HG03558 (cell line): ENCODE results near the gene DLGAP1.

ENCODE experiments used
- ATAC-seq: cut with Tn5 transposase; IDR thresholded peaks from one replicate; pipeline ENCODE4 v1.9.1; 2021; ENCODE audit warnings: moderate number of reproducible peaks; ENCODE audit not compliant: unreplicated experiment; ENCODE audit errors: extremely low read depth

The DLGAP1 gene

DNA sequence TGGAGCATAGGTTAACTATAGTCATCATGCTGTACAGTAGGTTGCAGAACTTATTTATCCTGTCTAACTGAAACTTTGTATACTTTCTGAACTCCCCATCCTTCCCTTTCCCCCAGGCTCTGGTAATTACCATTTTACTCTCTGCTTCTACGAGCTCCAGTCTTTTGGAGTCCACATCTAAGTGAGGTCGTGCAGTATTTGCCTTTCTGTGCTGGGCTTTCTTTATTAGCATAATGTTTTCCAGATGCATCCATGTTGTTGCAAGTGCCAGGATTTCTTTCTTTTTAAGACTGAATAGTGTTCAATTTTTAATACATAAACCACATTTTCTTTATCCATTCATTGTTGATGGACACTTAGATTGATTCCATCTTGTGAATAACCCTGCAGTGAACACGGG, 541.0 kb downstream of the DLGAP1 start:
- ATAC-seq, result no peak

DNA sequence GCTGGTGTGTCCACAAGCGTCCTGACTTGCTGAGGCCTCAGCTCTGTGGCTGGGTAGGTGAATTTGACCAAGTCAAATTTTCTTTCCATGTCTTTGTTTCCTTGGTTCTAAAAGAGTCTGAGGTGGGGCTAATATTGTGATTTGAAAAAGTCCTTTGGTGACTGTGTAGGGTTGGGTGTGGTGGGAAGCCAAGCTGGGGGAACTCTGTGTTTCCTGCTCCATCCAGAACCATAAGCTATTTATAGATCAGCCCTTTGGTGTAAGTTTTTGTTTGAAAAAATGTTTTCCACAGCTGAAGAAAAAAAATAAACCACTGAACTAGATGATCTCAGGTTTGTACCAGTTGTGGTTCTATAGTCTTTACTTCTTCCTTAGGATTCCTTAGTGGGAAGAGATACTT, 542.4 kb downstream of the DLGAP1 start:
- ATAC-seq, result no peak

GRCh38 chr18:3911413-3911812, 543.7 kb downstream of the DLGAP1 start:
- no peak for ATAC-seq

GRCh38 chr18:3910512-3910911, 544.6 kb downstream of the DLGAP1 start:
- no peak for ATAC-seq

DNA sequence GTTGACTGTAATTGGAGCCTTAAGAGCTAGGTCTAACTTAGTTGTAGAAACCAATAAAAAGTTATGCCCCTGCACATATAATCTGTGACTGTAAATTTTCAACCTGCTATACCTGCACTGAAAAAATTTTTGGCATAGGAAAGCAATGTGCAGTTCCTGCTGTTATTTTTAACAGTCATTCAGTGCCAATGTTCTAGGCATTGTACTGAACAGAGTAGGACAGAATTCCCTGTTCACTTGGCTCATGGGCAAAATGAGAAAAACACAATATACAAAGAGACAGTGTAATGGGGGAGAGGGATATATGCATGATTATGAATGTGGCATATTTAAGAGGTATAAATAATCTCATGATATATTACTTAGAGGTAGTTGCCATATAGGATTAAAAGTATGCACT, 547.2 kb downstream of the DLGAP1 start:
- no peak for ATAC-seq

DNA sequence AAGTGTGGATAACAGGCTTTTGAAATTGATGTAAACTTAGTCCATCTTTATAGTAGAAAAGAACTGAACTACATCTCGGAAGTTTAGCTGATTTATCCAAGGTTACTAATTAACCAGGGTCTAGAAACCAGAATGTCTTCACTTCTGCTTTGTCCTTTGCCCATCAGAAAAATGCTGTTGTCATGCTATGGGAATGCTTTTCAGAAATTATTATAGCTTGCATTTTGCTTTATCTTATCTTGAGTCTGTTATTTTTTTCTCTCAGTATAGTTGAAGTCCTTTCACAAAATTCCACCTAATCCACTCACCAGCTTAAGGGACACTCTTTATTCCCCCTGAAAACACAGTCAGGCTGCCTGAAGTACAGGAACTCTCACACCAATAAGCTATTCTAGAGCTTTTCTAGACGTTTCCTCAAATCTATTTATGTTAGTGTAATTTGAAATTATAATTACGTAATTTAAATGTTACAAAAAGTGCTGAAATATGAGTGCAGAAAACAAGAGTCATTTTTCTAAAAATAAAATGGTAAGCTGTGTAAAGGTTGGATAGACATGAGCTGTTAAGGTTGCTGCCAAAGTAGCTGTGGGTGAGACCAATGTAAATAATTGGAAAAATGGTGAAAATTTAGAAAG, 548.9 kb downstream of the DLGAP1 start:
- no peak for ATAC-seq

DNA sequence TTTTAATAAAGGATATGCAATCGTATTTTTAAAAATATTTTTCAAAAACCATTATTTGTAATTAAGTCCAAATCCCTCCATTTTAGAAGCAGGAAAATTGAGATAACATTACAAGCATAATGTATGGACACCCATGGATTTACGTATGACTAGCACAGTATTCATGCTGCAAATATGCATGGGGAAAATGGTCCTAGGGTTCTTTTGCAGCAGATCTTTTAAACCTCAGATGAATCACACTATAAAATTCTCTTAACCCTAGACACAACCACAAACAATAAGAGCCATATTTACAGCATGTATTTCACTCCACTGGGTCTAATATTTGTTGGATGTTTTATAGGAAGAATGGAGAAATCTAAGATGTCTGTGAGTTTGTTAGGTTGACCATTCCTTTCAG, 551.8 kb downstream of the DLGAP1 start:
- ATAC-seq, result no peak

DNA sequence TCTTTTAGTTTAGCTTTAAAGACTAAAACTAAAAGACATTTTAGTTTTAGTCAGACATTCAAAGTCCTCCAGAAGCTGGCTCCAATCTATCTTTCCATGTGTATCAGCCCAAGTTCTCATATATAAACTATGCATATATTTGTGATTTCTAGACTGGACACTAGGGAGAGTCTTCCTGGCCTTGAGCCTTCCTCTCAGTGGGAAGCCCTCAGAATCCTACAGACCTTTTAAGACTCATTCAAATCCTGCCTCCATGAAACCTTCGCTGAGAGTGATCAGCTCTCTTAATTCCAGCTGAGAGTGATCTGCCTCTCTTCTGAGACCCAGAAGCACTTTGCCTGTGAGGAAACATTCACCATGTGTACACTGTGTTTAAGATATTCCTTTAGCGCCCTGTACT, 552.4 kb downstream of the DLGAP1 start:
- ATAC-seq, result no peak

DNA sequence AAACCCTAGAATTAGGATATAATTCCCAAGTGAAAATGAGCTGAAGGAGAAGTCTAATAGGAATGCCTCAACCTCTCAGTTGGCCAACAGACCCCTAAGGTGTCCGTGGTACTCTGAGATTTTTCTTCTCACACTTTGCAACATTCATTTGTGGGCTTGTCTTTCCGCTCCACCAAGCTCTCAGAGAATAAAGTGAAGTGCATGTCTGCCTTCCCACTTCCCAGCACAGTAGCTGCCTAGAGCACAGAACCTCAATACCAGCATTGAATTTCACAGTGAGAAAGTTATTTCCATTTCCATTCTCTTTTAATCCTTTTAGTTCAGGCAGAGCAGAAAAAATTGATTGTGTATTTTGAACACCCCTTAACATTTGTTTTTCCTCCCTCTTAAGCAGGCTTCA, 553.3 kb downstream of the DLGAP1 start:
- no peak for ATAC-seq

- ATAC-seq, result no peak
These were observed 554.1 kb downstream of the DLGAP1 start for GRCh38 chr18:3901042-3901441.

DNA sequence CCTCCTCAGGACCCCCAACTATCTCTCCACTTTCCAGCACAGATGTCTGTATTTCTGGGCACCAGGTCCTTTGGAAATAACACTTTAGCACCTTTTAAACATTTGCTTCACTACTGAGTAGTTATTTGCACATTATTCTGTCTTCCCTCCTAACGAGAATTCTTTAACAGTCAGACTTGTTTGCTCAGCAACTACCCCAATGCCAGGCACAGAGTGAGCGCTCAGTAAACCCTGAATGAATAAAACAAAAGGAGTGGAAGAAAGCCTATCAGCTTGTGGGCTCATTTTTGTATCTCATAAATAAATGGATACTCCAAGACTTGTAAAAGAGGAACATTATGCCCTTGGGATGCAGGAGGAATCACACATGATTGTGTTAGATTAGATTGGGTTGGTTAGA, 554.8 kb downstream of the DLGAP1 start:
- no peak for ATAC-seq

DNA sequence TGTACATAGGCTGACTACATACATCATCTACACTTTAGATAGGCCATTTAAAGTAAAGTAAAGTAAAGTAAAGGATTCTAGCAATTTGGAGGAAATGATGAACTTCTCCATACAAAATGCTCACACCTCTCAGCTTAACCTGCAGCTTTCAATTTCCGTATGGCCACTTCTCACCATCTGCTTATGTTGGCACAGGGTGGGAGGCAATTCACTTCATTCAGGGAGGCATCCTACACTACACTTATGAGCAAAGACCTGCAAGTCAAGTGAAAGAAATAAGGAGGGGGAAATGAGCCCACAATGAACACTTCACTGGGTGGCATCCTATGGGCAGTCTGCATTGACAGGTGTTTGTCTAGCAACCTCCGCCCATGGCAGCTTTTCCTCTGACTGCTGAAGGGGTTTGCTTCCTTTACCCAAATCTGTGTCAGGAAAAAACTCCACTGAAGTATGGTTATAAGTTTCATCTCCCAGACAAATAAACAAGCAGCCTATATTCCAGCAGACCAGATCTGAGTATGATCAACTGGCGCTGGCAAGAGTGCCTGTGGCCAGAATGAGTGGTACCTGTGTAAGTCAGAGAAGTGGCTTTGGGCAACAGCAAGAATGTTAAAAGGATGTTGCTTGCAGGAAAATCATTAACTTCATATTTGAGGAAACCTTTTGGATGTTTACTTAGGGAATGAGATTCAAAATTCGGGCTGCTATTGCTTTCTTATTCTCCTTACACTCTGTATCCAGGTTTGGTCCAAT, 556.1 kb downstream of the DLGAP1 start:
- ATAC-seq, result no peak

DNA sequence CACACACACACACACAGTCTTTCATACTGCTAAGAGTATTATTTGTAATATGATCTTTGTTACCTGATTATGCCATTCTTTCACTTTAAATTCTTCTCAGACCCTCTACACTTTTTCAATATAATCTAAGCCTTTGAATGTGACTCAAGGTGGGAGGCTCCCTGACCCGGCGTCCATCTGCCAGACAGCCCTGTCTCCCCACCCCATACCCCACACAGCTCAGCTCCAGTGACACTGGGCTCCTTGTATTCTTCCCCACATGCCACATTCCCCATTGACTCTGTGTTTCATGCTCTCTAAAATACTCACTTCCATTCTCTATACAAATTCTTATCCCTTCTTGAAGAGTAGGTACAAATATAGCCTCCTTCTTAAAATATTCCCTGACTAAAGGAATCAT, 563.0 kb downstream of the DLGAP1 start:
- ATAC-seq, result no peak

GRCh38 chr18:3891245-3891644, 563.9 kb downstream of the DLGAP1 start:
- no peak for ATAC-seq

GRCh38 chr18:3889803-3890202, 565.3 kb downstream of the DLGAP1 start:
- no peak for ATAC-seq

DNA sequence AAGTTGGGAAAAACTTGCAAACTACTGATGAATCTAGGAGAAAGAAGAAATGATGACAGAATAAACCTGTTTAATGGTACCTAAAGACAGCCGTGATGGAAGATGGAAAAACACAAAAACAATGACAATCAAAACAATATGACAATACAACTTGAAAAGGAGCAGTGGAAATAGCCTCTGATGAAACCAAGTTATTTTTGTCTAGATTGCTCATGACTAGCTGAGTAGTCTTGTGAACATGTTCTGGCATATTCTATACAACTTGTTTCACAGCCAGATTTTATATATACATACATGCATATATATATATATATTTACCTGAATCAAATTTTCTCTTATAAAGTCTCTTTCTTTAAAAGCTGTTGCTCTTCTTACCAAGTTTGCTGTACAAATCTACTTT, 566.0 kb downstream of the DLGAP1 start:
- no peak for ATAC-seq

GRCh38 chr18:3886575-3887322, 568.4 kb downstream of the DLGAP1 start:
- no peak for ATAC-seq

GRCh38 chr18:3885209-3885792, 569.8 kb downstream of the DLGAP1 start:
- no peak for ATAC-seq

DNA sequence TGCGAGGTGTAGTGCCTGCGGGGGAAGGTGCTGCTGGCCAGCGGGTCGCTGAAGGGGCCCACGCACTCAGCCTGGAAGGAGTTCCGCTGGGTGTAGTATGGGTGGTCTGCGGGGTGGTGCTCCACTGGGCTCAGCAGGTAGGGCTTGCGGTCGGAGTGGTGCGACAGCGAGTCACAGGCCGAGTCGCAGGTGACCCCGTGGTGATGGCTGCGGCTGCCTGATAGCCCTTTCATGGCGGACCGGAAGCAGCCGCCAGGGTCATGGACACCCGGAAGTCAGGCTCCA, 575.3 kb downstream of the DLGAP1 start:
- no peak for ATAC-seq

DNA sequence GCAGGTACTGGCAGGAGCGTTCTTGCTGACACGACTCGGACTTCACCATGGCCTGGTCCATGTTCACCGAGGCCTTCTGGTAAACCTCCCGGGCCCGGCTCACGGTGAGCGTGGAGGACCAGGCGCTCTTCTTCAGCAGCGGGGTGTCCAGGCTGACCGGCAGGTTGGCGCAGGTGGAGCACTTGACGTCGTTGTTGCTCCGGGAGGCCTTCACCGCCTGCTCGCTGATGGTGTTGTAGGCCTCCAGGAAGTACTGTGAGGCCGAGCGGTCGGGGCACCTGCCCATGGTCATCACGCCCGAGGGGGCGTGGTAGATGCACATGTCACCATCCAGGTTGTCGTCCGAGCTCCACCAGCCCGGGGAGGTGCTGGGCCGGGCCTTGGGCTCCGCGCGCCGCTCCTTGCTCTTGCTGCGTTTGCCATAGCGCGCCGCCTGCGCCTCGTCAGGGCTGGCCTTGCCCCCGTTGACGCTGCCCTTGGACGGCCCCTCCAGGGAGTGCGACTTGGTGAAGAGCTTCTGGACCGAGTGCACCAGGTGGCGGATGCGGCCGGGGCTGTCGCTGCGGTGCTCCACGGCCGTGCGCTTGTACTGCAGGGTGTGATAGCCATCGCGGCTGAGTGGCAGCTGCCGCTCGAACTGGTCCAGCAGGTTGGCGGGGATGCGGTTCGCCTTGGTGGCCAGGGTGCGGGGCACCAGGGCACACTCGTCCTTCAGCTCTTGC, 575.8 kb downstream of the DLGAP1 start:
- no peak for ATAC-seq

DNA sequence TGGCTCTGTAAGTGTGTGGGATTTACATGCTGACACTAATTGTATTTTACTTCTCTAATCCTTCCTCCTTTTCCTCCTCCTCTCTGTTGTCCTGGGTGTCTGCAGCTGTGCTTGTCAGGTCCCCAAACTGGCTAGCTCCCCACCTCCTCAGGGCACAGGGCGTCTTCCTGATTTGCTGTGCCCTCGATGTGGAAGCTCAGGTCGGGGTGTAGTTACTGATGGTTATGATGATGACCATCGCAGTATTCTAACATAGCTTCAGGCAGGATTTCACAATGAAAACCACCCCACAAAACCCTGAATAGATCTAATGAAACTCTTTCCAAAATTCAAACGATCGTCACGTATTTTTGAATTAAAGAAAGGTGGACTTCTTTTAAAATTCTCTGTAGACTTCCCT, 576.7 kb downstream of the DLGAP1 start:
- ATAC-seq, result no peak
